Chondrocyte (in vitro differentiated cells): ENCODE measurements around the gene PEAK1. TPM values are rescaled to one million over a fixed set of nuclear protein-coding genes. Genes with fewer than 3 reads are reported as not detected.
A peak's percentile ranks its signal among the peaks of the same experiment; 100 is the strongest.

ENCODE experiments used
- DNase-seq: peaks from one replicate; pipeline ENCODE4 v3.0.0; 2021; ENCODE audit warnings: mixed read lengths, low spot score
- H3K27ac Mint-ChIP-seq: one replicate; pipeline ENCODE4 v1.8.0; 2021; ENCODE audit warnings: mild to moderate bottlenecking, moderate library complexity, mixed read lengths; ENCODE audit not compliant: unreplicated experiment
- H3K27me3 Mint-ChIP-seq: 2 replicates; pipeline ENCODE4 v1.8.0; 2021; ENCODE audit warnings: low read depth, mixed read lengths
- H3K36me3 Mint-ChIP-seq: 2 replicates; pipeline ENCODE4 v1.8.0; 2021; ENCODE audit warnings: low read depth, mixed read lengths
- H3K4me1 Mint-ChIP-seq: 2 replicates; pipeline ENCODE4 v1.8.0; 2021; ENCODE audit warnings: low read depth, mild to moderate bottlenecking, mixed read lengths
- H3K4me3 Mint-ChIP-seq: one replicate; pipeline ENCODE4 v1.8.0; 2021; ENCODE audit warnings: mild to moderate bottlenecking, moderate library complexity, mixed read lengths; ENCODE audit not compliant: unreplicated experiment
- H3K9me3 Mint-ChIP-seq: 2 replicates; pipeline ENCODE4 v1.8.0; 2021; ENCODE audit warnings: low read depth, mixed read lengths
- total RNA-seq: library from RNA; stranded (reverse); gene quantifications from 3 replicates; pipeline ENCODE4 v1.2.1, GENCODE V29; 2021
- TF ChIP-seq, protein P1 (sequence below): fragments of 200-600 bp; sonication (generic); IDR thresholded peaks from 2 replicates; pipeline ENCODE4 v1.5.0; 2021; ENCODE audit warnings: antibody characterized with exemption, mild to moderate bottlenecking, moderate library complexity

The PEAK1 gene
- total RNA-seq, 1 donor from 2014 or later: 143 TPM

DNA sequence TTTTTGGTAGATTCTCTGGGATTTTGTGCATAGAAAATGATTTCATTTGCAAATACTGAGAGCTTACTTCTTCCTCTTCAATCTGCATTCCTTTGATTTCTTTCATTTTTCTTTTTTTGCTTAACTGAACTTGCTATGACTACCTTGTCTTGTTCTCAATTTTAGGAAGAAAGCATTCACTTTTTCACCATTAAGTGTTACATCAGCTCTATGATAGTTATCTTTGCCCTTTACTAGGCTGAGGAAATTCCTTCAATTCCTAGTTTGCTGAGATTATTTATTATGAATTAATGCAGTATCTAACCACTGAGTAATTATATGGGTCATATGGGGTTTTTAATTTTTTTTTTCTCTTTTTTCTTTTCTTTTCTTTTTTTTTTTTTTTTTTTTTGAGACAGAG is 172.8 kb downstream of the PEAK1 start:
- no peak overlapping the region for H3K4me3 Mint-ChIP-seq
- H3K4me1 Mint-ChIP-seq: peaks cover 11% of the 10 kb centered on the region
- H3K27ac Mint-ChIP-seq: peak overlapping the region; percentile 70
- TF ChIP-seq, protein P1, sequence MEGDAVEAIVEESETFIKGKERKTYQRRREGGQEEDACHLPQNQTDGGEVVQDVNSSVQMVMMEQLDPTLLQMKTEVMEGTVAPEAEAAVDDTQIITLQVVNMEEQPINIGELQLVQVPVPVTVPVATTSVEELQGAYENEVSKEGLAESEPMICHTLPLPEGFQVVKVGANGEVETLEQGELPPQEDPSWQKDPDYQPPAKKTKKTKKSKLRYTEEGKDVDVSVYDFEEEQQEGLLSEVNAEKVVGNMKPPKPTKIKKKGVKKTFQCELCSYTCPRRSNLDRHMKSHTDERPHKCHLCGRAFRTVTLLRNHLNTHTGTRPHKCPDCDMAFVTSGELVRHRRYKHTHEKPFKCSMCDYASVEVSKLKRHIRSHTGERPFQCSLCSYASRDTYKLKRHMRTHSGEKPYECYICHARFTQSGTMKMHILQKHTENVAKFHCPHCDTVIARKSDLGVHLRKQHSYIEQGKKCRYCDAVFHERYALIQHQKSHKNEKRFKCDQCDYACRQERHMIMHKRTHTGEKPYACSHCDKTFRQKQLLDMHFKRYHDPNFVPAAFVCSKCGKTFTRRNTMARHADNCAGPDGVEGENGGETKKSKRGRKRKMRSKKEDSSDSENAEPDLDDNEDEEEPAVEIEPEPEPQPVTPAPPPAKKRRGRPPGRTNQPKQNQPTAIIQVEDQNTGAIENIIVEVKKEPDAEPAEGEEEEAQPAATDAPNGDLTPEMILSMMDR: no peak
- DNase-seq: no peak
- peaks cover 11% of the 10 kb centered on the region for H3K36me3 Mint-ChIP-seq
- no peaks in the 10 kb centered on the region for H3K9me3 Mint-ChIP-seq
- no peaks in the 10 kb centered on the region for H3K27me3 Mint-ChIP-seq

DNA sequence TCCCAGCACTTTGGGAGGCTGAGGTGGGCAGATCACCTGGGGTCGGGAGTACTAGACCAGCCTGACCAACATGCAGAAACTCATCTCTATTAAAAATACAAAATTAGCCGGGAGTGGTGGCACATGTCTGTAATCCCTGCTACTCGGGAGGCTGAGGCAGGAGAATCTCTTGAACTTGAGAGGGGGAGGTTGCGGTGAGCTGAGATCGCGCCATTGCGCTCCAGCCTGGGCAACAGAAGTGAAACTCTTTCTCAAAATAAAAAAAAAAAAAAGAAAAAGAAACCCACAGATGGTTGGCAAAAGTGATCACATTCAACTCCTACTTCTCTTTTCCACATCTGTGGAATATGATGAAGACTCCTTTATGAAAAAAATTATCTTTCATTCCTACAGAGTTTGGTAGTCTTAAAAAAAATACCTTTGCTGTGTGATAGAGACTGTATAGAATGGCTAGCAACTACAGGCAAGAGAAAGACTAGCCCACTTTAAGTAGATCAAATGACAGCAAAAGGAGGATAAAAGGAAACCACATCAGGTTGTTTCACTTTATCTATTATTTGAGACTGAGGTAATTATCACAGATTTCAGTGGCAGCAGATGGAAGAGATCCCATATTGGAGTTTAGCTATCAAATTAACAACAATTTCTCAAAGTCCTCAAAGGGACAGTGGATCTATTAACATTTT is 176.0 kb downstream of the PEAK1 start:
- Mint-ChIP-seq H3K36me3 (peaks cover 9% of the 10 kb centered on the region), H3K27ac (peak overlapping the region; percentile 84), H3K4me3 (no peak overlapping the region), H3K4me1 (peaks cover 24% of the 10 kb centered on the region), H3K9me3 (no peaks in the 10 kb centered on the region), H3K27me3 (no peaks in the 10 kb centered on the region)
- TF ChIP-seq, protein P1: no peak
- no peak for DNase-seq

DNA sequence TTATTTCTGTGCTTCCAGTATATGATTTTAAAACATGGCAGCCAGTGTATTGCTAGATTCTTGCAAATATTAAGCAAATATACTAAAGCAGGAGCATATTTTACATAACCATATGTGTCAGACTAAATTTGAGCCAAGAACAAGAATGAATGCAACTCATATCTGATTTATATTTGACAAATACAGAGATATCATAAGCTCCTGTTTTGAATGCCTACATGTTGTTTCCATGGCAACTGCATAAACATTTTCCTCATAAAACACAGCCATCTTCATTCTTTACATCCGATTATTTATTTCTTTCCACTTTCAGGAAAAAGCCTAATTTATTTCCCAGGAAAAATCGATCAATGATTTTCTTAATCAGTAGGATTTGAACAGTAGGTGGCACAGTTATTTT is 176.8 kb downstream of the PEAK1 start:
- Mint-ChIP-seq H3K36me3 (peaks cover 8% of the 10 kb centered on the region), H3K9me3 (no peaks in the 10 kb centered on the region), H3K4me1 (peaks cover 28% of the 10 kb centered on the region), H3K27me3 (no peaks in the 10 kb centered on the region), H3K4me3 (no peak overlapping the region), H3K27ac (peak overlapping the region; percentile 84)
- DNase-seq: no peak
- TF ChIP-seq, protein P1: peak; percentile 20

DNA sequence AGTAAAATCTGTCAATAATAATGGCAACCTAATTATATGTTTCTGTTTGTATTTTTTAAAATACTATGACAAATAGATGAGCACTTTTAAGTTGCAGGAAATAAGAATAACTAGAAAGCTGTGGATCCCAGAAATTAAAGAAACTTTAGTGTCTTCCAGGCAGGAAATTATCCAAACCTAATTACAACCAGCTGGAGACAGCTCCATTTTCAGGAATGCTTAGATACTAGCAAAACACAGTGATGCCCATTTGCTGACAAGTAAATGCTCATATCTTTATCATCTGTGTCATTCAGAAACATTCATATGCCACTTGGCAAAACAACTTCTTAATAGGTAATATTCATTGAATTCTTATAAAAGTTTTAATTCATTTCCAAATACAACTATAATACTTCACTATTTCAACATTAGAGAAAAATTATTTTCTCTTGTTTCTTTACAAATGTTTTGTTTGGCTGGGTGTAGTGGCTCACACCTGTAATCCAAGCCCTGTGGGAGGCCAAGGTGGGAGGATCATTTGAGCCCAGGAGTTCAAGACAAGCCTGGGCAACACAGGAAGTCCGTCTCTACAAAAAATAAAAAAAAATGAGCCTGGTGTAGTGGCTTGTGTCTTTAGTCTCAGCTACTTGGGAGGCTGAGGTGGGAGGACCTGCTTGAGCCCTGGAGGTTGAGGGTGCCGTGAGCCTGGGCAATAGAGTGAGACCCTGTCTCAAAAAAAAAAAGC is 179.9 kb downstream of the PEAK1 start:
- DNase-seq: no peak
- H3K27ac Mint-ChIP-seq: no peak overlapping the region
- no peak overlapping the region for H3K4me3 Mint-ChIP-seq
- peaks cover 15% of the 10 kb centered on the region for H3K36me3 Mint-ChIP-seq
- TF ChIP-seq, protein P1: no peak
- H3K27me3 Mint-ChIP-seq: no peaks in the 10 kb centered on the region
- peaks cover 24% of the 10 kb centered on the region for H3K4me1 Mint-ChIP-seq
- H3K9me3 Mint-ChIP-seq: no peaks in the 10 kb centered on the region

DNA sequence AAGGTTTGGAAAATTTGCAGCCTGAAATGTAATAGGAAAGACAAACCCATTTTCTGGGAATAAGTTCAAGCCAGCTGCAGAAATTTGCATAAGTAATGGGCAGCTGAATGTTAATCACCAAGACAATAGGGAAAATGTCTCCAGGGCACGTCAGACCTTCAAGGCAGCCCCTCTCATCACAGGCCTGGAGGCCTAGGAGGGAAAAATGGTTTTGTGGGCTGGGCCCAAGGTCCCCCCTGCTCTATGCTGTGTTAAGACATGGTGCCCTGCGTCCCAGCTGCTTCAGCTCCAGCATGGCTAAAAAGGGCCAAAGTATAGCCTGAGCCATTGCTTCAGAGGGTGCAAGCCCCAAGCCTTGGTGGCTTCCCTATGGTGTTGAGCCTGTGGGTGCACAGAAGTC is 184.3 kb downstream of the PEAK1 start:
- Mint-ChIP-seq H3K4me3 (no peak overlapping the region), H3K9me3 (no peaks in the 10 kb centered on the region), H3K27me3 (no peaks in the 10 kb centered on the region), H3K27ac (no peak overlapping the region), H3K4me1 (peaks cover 17% of the 10 kb centered on the region), H3K36me3 (peaks cover 28% of the 10 kb centered on the region)
- no peak for DNase-seq
- TF ChIP-seq, protein P1: no peak
